Measurements from ENCODE around the gene LEMD2. TPM values are rescaled to one million over a fixed set of nuclear protein-coding genes. Genes with fewer than 3 reads are reported as not detected.

The LEMD2 gene
- total RNA-seq, 4 donors from 2014 or later, result 57.3 to 159 (median 112) TPM

DNA sequence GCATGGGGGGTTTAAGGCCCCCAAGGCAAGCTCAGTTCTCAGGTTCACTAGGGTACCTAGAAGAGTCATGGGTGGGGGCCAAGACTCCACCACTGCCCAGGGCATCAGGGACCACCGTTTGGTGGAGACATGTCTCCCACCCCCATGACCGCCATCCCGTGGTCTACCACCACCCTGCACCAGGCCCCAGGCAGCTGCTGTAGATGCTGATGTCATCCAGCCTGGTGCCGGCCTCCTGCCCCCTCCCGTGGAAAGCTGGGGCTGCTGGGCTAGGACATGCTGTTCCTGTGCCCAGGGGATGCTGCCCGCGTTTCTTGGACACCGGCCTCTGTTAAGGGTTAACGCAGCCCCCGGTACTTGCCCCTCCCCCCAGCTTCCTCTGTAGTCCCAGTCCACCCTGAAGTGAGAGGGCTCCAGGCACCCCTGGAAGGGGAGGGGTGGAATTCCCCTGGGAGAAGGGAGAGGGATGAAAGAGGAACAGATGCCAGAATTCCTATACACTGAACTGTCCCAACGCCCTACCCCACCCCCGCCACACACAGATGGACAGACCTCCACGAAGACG, 42.8 kb downstream of the LEMD2 start:
- H3K27me3 ChIP-seq, result no peaks in the 10 kb centered on the region
- TF ChIP-seq POLR2AphosphoS5 (IDR thresholded peaks at IDR 0.05), result peak; percentile 25 to 72 (median 36)
- TF ChIP-seq, protein P1, sequence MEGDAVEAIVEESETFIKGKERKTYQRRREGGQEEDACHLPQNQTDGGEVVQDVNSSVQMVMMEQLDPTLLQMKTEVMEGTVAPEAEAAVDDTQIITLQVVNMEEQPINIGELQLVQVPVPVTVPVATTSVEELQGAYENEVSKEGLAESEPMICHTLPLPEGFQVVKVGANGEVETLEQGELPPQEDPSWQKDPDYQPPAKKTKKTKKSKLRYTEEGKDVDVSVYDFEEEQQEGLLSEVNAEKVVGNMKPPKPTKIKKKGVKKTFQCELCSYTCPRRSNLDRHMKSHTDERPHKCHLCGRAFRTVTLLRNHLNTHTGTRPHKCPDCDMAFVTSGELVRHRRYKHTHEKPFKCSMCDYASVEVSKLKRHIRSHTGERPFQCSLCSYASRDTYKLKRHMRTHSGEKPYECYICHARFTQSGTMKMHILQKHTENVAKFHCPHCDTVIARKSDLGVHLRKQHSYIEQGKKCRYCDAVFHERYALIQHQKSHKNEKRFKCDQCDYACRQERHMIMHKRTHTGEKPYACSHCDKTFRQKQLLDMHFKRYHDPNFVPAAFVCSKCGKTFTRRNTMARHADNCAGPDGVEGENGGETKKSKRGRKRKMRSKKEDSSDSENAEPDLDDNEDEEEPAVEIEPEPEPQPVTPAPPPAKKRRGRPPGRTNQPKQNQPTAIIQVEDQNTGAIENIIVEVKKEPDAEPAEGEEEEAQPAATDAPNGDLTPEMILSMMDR (IDR thresholded peaks at IDR 0.05), result no peak
- TF ChIP-seq EP300 (IDR thresholded peaks at IDR 0.05; ENCODE audit: low read depth), result peak; percentile 96
- no peak for TF ChIP-seq POLR2A (IDR thresholded peaks at IDR 0.05)
- 40 to 42% methylated on average over 1 to 14 of the region's 14 CpGs for WGBS, 2 donors (ENCODE audit: low coverage in 1 of 2)
- intact Hi-C loops (cut with DNase I; ENCODE audit: low total_unique reads), result loop anchor here (10.0 kb wide), 1 partner anchor 409 kb away; no protein-coding TSS in a partner anchor
- peaks cover 20 to 39% (median 25%) of the 10 kb centered on the region in 4 donors for H3K4me1 ChIP-seq
- H3K9me3 ChIP-seq, result no peaks in the 10 kb centered on the region
- in situ Hi-C loops (cut with MboI; ENCODE audit: low pct_ligation_motif_present in 1 of 4, low pct_unique_long_range_greater_than_20kb in 1 of 4, low sequenced_read_pairs in 3 of 4), result no loop called here
- H3K4me3 ChIP-seq, result peak overlapping the region in 3 of 4 donors; percentile 6 to 30 (median 8)
- peak overlapping the region; percentile 71 to 85 (median 81) for H3K27ac ChIP-seq
- peak; percentile 58 for DNase-seq
- no peaks in the 10 kb centered on the region for H3K36me3 ChIP-seq

DNA sequence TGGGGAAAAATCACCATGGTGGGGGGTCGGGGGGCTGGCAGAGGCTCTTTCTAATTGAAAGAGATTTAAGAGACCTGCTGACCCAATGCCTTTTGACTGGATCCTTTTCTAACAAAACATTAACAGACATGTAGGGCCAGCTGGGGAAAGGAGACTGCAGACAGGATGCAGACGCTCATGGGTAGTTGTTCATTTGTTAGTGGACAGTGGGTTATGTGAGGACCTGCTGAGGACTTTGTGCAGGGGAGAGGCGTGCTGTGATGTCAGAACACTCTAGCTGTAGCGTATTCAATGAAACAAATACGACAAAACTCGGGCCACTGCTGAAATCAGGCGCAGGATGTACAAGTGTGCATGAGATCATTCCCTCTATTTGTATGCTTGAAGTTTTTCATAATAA, 43.4 kb downstream of the LEMD2 start:
- DNase-seq, result peak; percentile 36
- intact Hi-C loops (cut with DNase I; ENCODE audit: low total_unique reads), result loop anchor here (10.0 kb wide), 1 partner anchor 409 kb away; no protein-coding TSS in a partner anchor
- H3K27ac ChIP-seq, result peak overlapping the region; percentile 71 to 85 (median 81)
- H3K36me3 ChIP-seq, result no peaks in the 10 kb centered on the region
- H3K4me3 ChIP-seq, result peak overlapping the region in 2 of 4 donors; percentile 6 to 30
- H3K4me1 ChIP-seq, result peaks cover 20 to 33% (median 21%) of the 10 kb centered on the region in 4 donors
- TF ChIP-seq EP300 (IDR thresholded peaks at IDR 0.05; ENCODE audit: low read depth), result peak; percentile 67
- no peak for TF ChIP-seq POLR2AphosphoS5 (IDR thresholded peaks at IDR 0.05)
- TF ChIP-seq POLR2A (IDR thresholded peaks at IDR 0.05), result no peak
- TF ChIP-seq, protein P1 (IDR thresholded peaks at IDR 0.05), result no peak
- in situ Hi-C loops (cut with MboI; ENCODE audit: low pct_ligation_motif_present in 1 of 4, low pct_unique_long_range_greater_than_20kb in 1 of 4, low sequenced_read_pairs in 3 of 4), result no loop called here
- WGBS, 2 donors (ENCODE audit: low coverage in 1 of 2), result 56 to 64% methylated on average over 4 to 7 of the region's 7 CpGs
- no peaks in the 10 kb centered on the region for H3K9me3 ChIP-seq
- H3K27me3 ChIP-seq, result no peaks in the 10 kb centered on the region

DNA sequence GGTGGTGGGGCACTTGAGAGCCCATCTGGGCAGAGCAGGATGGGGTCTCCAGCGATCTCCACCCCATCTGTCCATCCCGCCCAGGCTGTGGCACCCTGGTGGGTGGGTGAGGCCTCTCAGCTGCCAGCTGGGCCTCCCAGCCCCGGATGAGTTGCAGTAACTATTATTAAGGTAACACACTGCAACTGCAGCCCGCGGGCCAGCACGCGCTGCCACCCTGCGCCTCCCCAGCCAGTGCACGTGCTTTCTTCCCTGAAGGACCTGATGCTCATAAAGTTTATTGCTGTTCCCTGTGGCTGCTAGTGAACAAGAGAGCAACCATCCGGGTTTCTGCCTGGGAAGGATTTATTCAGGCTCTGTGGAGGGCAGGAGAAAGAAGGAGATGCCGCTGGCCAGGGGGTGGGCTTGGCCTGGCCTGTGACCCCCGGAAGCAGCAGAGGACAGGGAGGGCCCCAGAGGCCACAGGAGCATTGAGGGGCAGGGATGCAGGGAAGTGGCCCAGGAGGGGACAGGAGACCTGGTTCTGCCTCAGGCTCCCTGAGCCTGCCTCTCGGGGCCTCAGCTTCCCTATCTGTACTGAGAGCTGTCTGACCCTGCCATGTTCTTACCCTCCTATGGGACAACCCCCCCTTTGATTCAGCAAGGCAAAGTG, 43.9 kb downstream of the LEMD2 start:
- TF ChIP-seq EP300 (IDR thresholded peaks at IDR 0.05; ENCODE audit: low read depth) (peak; percentile 75), POLR2AphosphoS5 (IDR thresholded peaks at IDR 0.05) (peak in 2 of 3 donors; percentile 45 to 66), POLR2A (IDR thresholded peaks at IDR 0.05) (no peak)
- in situ Hi-C loops (cut with MboI; ENCODE audit: low pct_ligation_motif_present in 1 of 4, low pct_unique_long_range_greater_than_20kb in 1 of 4, low sequenced_read_pairs in 3 of 4), result no loop called here
- intact Hi-C loops (cut with DNase I; ENCODE audit: low total_unique reads), result loop anchor here (10.0 kb wide), 1 partner anchor 410 kb away; no protein-coding TSS in a partner anchor
- Histone ChIP-seq H3K27me3 (no peaks in the 10 kb centered on the region), H3K36me3 (no peaks in the 10 kb centered on the region), H3K4me1 (peaks cover 20 to 30% (median 21%) of the 10 kb centered on the region in 4 donors), H3K9me3 (no peaks in the 10 kb centered on the region), H3K27ac (peak overlapping the region; percentile 71 to 85 (median 81)), H3K4me3 (peak overlapping the region in 1 of 4 donors; percentile 30)
- DNase-seq, result peak; percentile 81
- whole genome bisulfite sequencing, 2 donors (ENCODE audit: low coverage in 1 of 2), result 35% methylated on average over 13 of the region's 13 CpGs; no CpG with 5 or more reads in 1 of the 2 donors

GRCh38 chr6:33744001-33744848, 44.7 kb downstream of the LEMD2 start:
- H3K4me3 ChIP-seq, result peak overlapping the region in 1 of 4 donors; percentile 30
- peak overlapping the region; percentile 71 to 85 (median 81) for H3K27ac ChIP-seq
- H3K9me3 ChIP-seq, result no peaks in the 10 kb centered on the region
- peaks cover 20 to 30% (median 21%) of the 10 kb centered on the region in 4 donors for H3K4me1 ChIP-seq
- no peaks in the 10 kb centered on the region for H3K27me3 ChIP-seq
- in situ Hi-C loops (cut with MboI; ENCODE audit: low pct_ligation_motif_present in 1 of 4, low pct_unique_long_range_greater_than_20kb in 1 of 4, low sequenced_read_pairs in 3 of 4), result no loop called here
- no peak for TF ChIP-seq POLR2A (IDR thresholded peaks at IDR 0.05)
- no peak for TF ChIP-seq EP300 (IDR thresholded peaks at IDR 0.05; ENCODE audit: low read depth)
- TF ChIP-seq POLR2AphosphoS5 (IDR thresholded peaks at IDR 0.05), result peak in 1 of 3 donors; percentile 57
- TF ChIP-seq, protein P1 (IDR thresholded peaks at IDR 0.05), result peak; percentile 86 to 98 (median 88)
- DNase-seq, result peak; percentile 85
- intact Hi-C loops (cut with DNase I; ENCODE audit: low total_unique reads), result loop anchor here (10.0 kb wide), 1 partner anchor 411 kb away; no protein-coding TSS in a partner anchor
- WGBS, 2 donors (ENCODE audit: low coverage in 1 of 2), result 17 to 37% methylated on average over 3 to 11 of the region's 11 CpGs
- no peaks in the 10 kb centered on the region for H3K36me3 ChIP-seq
